ENCODE results near the gene HOXB4. TPM values are rescaled to one million over a fixed set of nuclear protein-coding genes. Genes with fewer than 3 reads are reported as not detected.

The HOXB4 gene
- total RNA-seq, 4 donors from 2014 or later: 1.6 to 8.7 (median 3.4) TPM

DNA sequence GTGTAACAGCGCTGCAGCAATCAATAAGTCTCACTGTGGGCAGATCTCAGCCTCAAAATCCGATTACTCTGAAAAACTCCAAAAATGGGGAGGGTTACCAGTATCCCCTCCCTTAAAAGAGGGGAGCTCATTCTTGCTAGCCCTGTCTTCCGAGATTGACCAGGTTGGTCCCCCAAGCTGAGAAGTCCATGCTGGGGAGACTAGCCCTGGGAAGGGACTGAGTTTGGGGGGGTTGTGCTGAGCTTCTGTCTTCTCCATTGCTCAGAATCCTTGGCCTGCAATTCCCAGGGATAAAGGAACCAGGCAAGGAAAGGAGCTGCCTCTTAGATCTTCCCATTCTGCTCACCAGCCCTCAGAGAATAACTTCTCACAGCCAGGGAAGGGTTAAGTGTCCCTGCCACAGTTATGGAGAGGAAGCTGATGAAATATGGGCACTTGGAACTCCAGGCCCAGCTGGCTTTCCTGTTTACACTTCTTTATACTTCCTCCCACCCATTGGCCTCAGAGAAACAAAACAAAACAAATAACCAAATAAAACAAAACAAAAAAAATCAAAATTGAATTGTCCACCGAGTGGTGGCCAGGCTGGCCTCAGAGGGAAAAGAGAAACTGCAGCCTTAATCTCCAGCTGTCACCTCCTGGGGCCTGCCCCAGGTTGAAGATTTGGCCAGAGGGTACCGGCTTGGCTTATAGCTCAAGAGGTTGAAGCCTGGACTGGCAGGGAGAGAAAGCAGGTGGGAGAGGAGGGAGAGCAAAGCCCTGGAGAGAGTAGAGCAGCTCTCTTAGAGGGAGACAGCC lies 9.3 kb upstream of the HOXB4 start:
- ATAC-seq (ENCODE audit: low FRiP score) (no peak), DNase-seq (ENCODE audit: low spot score) (no peak)
- TF ChIP-seq, protein P1, sequence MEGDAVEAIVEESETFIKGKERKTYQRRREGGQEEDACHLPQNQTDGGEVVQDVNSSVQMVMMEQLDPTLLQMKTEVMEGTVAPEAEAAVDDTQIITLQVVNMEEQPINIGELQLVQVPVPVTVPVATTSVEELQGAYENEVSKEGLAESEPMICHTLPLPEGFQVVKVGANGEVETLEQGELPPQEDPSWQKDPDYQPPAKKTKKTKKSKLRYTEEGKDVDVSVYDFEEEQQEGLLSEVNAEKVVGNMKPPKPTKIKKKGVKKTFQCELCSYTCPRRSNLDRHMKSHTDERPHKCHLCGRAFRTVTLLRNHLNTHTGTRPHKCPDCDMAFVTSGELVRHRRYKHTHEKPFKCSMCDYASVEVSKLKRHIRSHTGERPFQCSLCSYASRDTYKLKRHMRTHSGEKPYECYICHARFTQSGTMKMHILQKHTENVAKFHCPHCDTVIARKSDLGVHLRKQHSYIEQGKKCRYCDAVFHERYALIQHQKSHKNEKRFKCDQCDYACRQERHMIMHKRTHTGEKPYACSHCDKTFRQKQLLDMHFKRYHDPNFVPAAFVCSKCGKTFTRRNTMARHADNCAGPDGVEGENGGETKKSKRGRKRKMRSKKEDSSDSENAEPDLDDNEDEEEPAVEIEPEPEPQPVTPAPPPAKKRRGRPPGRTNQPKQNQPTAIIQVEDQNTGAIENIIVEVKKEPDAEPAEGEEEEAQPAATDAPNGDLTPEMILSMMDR (IDR thresholded peaks at IDR 0.05): no peak

DNA sequence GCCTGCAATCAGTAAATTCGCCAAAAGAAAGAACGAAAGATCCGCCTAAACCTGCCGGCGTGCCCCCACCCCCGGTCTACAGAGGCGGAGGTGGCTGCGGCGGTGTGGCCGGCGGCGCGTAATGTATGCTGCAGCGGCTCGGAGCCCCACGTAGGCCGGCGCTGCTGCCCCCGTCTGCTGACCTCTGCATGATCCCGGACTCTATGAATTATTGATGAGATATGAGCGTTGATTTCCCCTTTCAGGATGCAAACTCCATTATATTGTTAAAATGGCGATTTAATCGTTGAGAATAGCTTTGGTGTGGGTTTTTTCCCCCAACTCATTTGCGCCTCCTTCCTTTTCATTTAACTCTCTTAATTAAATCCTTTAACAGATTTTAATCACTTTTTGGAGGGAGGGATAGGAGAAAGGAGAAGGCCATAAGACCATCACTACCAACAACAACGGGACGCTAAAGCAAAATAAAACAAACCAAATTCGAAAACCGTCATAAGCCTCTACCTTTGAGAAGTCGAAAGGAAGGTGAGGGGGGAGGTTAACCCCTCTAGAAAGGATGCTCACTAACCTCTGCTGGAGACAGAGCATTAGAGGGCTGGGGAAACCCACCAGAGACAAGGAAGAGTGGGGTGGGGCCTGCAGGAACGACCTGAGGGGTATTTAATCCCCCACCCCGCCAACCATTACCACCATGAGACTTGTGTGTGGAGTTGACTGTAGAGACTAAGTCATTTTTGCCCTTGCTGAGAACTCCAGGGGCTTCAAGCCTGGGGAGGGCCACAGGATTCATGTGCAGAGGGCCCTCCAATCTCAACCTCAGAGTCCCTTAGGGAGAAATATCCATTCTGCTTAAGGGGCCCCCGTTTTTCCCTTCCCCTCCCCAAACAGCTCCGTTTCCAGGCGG lies 8.5 kb upstream of the HOXB4 start:
- ATAC-seq (ENCODE audit: low FRiP score) (no peak), DNase-seq (ENCODE audit: low spot score) (no peak)
- TF ChIP-seq, protein P1 (IDR thresholded peaks at IDR 0.05): no peak

DNA sequence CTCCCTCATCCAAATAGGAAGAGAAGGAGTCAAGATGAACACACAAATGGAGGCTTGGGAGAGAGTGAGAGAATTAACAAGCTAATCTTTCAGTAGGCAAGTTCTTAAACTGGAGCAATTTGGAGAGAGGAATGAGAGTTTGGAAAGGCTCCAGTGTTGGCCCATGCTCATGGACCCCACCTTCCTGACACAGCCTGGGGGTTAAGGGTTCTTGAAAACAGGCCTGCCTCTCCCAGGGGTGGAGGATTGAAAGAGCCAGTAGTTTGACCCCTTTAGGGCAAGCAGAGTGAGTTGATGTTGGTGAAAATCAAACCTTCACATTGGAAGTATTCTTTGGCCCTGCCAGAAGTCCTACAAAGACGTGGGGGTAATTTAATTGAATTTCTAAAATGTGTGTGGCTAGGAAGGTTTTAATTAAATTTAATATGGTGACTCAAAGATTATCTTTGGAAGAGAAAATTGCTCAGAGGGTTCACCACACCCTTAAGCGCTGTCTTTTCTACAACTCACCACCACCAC lies 6.1 kb upstream of the HOXB4 start:
- DNase-seq (ENCODE audit: low spot score): no peak
- ATAC-seq (ENCODE audit: low FRiP score): no peak
- TF ChIP-seq, protein P1 (IDR thresholded peaks at IDR 0.05): no peak

DNA sequence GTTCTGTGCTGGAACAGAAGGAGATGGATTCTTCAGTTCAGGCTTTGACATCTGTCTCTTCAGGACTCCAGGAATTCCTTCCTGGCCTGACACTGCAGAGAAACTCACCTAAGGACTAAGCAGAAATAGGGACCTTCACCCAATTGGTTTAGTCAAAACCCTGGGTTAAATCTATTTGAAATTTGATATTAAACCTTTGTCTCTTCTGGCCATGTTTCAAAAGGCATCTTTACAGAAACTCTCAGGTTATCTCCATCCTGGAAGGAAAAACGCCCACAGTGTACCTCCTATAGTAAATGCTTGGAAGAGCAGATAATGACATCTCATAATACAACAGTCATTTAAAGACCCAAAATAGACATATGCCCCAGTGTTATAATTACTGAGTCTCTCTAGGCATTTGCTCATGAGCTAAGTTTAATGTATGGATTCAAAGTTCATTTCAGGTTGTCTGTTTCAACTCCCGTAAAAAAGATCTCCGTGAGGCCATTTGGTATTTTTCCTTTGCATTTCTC lies 5.6 kb upstream of the HOXB4 start:
- no peak for ATAC-seq (ENCODE audit: low FRiP score)
- TF ChIP-seq, protein P1 (IDR thresholded peaks at IDR 0.05): no peak
- no peak for DNase-seq (ENCODE audit: low spot score)

DNA sequence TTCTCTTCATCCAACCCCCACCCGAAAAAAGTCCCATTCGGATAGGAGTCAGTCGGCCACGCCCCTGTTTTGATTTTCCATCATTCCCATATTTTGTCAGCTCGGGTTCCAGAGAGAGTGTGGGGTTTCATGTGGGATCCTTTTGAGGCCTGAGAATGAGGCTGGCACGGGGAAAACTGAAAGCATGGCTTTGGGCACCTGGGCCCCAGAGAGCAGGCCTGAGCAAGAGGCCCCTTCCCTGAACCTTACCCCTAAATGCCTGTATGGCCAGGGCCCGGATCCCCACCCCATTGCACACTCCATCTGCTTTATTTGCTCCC lies 4.6 kb upstream of the HOXB4 start:
- no peak for DNase-seq (ENCODE audit: low spot score)
- TF ChIP-seq, protein P1 (IDR thresholded peaks at IDR 0.05): no peak
- no peak for ATAC-seq (ENCODE audit: low FRiP score)

DNA sequence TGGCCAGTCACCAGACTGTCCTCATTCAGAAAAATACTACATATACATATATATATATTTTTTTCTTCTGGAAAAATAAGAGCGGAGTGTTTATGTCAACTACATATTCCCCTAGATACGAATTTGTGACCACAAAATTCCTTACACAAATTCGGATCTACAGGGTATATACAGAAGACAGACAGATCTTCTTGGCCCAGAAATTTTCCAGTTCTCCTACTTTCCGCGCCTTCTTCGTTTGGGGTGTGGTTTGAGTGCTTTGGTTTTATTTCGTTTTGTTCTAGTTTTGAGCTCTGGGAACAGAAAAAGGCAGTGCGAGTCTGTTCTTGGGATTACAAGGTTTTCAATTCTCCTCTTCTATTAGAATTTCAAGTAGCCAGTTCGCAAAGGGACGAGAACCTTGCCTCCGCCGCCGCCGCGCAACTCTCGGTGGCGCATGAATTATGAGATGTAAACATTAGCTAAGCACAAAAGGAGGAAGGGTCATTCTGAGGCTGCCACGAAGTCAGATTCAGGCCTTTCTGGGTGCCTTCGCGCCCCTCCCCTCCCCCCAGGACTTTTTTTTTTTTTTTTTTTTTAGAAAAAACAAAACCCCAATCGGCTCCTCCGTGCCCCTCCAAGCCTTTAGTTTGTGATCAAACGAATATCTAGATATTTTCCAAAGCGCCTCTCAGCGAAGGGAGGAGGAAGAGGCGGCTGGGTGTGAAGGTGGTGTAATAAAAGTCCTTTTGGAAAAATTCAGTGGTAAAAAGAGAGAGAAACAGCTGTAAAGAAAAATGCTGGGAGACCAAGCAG lies 1.8 kb upstream of the HOXB4 start:
- TF ChIP-seq, protein P1 (IDR thresholded peaks at IDR 0.05): no peak
- DNase-seq (ENCODE audit: low spot score): no peak
- ATAC-seq (ENCODE audit: low FRiP score): no peak
